Epithelial cell of proximal tubule (primary cell): Measurements from ENCODE around the gene MRFAP1L1. TPM values are rescaled to one million over a fixed set of nuclear protein-coding genes. Genes with fewer than 3 reads are reported as not detected.
"Not testable (repeated sequence)": the region's sequence is repeated elsewhere in the genome, so short reads cannot be mapped to it uniquely, and the experiment has no call there.

Experiments used
- DNase-seq: peaks from one replicate; pipeline ENCODE4 v3.0.0-alpha.2; 2011; ENCODE audit warnings: low read depth
- H3K4me3 ChIP-seq: 2 replicates; pipeline ENCODE4 v1.5.1; 2011; ENCODE audit warnings: low read depth, mild to moderate bottlenecking, low read length
- total RNA-seq: library from RNA; depleted of rRNA; stranded (reverse); fragments of >200 nt; gene quantifications from 2 replicates; pipeline ENCODE4 v1.2.3, GENCODE V29; 2015
- TF ChIP-seq, protein P1 (sequence below): conservative IDR thresholded peaks from 2 replicates; pipeline ENCODE4 v1.5.1; 2012; ENCODE audit warnings: low read depth, mild to moderate bottlenecking, low read length

MRFAP1L1 gene
- total RNA-seq, 1 donor from 2014 or later = 49.1 TPM

DNA sequence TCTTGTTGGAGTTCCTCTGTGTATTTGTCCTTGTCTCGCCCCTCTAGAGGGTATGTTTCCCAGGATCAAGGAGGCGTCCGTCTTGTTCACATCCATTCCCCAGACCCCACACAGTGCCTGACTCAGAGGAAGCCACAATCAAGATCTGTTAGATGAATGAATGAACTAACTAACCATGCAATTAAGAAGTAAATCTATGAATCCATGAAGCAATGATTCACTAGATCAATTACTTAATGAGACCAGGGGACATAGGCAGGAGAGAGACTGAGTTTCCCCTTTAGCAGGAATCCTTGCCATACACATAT, 18.2 kb upstream of the MRFAP1L1 start:
- no peak for DNase-seq
- TF ChIP-seq, protein P1, sequence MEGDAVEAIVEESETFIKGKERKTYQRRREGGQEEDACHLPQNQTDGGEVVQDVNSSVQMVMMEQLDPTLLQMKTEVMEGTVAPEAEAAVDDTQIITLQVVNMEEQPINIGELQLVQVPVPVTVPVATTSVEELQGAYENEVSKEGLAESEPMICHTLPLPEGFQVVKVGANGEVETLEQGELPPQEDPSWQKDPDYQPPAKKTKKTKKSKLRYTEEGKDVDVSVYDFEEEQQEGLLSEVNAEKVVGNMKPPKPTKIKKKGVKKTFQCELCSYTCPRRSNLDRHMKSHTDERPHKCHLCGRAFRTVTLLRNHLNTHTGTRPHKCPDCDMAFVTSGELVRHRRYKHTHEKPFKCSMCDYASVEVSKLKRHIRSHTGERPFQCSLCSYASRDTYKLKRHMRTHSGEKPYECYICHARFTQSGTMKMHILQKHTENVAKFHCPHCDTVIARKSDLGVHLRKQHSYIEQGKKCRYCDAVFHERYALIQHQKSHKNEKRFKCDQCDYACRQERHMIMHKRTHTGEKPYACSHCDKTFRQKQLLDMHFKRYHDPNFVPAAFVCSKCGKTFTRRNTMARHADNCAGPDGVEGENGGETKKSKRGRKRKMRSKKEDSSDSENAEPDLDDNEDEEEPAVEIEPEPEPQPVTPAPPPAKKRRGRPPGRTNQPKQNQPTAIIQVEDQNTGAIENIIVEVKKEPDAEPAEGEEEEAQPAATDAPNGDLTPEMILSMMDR = no peak
- no peak overlapping the region for H3K4me3 ChIP-seq

DNA sequence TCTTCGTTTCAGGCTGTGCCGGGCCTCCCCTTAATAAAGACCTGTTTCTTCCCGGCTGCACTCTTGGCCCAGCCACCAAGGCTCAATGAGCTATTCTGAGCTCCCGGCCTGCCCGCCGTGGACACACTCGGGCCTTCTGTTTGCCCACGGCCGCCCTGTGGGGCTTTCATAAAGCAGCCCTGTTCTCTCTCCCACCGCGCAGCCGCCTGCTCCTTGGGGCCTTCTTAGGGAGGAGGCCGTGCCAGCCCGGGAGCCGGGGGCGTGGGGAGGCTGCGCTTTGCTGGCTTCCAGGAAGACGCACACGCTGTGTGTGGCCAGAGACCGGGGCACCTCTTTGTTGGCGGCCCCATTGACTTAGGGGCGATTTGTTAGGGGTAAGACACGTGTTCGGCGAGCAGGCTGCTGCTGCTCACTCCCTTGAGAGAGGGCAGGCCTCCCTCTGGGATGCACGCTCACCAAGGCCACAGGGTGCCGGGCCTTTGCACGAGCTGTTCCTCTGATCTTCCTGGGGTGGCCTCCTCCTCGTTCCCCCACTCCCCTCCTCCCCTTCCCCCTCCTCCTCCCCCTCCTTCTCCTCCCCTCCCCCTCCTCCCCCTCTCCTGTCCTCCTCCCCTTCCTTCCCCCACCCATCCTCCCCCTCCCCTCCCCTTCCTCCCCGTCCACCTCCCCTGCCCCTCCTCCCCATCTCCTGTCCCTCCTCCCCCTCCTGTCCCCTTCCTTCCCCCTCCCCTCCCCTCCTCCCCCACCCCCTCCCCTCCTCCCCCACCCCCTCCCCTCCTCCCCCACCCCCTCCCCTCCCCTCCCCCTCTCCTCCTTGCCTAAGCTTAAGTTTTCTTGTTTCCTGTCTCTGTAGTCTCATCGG, 17.6 kb upstream of the MRFAP1L1 start:
- no peak overlapping the region for H3K4me3 ChIP-seq
- TF ChIP-seq, protein P1 = no peak
- DNase-seq = no peak

DNA sequence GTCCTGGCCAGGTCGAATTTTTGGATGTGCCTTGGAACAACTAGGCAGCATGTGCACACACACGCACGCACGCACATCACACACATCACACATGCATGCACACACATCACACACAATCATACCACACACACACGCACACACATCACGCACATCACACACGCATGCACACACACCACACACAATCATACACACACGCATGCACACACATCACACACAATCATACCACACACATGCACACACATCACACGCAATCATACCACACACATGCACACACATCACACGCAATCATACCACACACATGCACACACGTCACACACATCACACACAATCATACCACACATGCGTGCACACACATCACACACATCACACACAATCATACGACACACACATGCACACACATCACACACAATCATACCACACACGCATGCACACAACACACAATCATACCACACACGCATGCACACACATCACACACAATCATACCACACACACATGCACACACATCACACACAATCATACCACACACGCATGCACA, 15.8 kb upstream of the MRFAP1L1 start:
- not testable (repeated sequence) for DNase-seq, H3K4me3 ChIP-seq

DNA sequence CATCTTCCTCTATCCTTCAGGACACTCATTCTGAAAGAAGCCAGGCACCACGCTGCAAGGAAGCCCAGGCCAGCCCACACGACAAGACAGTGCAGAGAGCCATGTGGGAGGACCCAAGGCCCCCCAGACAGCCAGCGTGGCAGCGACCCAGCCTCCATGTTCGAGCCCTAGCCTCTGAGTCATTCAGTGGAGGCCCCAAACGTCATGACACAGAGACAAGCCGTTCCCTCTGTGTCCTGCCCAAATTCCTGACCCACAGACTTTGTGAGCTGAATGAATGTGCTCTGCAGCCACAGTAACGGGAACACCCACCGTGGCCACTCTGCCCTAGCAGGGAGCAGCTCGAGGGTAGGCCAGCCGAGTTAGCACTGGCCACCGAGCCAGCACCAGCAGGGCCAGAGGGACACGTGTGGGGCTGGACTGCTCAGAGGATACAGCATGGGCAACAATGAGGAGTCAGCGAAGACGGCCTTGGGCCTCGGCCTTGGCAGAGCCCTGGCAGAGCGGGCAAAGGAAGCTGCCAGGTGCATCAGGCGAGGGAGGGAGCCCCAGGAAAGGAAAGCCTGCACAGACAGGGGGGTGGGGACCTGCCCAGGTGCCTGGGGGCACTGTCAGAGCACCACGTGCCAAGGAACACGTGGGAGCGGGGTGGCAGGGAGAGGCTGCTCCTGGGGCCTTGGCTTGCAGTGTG, 14.9 kb upstream of the MRFAP1L1 start:
- TF ChIP-seq, protein P1 = no peak
- DNase-seq = no peak
- H3K4me3 ChIP-seq = no peak overlapping the region

DNA sequence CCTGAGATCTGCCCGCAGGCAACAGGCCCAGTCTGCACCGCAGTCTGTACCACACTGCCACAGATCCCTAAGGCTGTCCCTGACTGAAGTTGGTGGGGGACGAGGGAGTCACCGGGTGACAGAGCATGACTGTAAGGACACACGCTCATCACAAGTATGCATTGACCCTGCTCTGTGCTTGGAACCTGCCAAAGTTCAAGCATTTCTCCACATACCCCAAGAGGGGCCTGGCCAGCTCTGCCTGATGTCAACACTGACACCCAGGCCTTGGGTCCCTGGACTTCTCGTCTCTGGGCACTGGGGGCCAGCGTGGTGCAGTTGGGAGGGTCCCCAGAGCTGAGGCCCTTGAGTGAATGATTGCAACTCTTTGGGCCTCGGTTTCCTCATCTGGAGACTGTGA, 14.2 kb upstream of the MRFAP1L1 start:
- TF ChIP-seq, protein P1 = no peak

DNA sequence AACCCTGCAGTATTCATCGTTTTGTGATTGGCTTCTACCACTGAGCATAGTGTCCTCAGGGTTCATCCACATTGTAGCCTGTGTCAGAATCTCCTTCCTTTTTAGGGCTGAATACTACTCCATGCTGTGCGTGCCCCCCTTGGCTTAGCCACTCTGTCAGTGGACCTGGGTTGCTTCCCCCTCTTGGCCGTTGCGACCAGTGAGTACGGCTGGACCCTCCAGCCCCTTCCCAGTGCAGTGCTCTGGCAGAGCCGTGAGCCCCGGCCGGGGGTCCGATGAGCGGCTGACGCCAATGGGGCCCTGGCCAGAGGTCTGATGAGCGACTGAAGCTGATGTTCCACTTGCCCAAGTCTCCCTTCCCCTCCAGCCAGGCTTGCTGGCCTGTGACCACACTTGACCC, 13.2 kb upstream of the MRFAP1L1 start:
- no peak for DNase-seq
- TF ChIP-seq, protein P1 = no peak
- H3K4me3 ChIP-seq = no peak overlapping the region

More for the DNA sequence above, 14.2 kb upstream of the MRFAP1L1 start:
- DNase-seq = no peak
- H3K4me3 ChIP-seq = no peak overlapping the region

DNA sequence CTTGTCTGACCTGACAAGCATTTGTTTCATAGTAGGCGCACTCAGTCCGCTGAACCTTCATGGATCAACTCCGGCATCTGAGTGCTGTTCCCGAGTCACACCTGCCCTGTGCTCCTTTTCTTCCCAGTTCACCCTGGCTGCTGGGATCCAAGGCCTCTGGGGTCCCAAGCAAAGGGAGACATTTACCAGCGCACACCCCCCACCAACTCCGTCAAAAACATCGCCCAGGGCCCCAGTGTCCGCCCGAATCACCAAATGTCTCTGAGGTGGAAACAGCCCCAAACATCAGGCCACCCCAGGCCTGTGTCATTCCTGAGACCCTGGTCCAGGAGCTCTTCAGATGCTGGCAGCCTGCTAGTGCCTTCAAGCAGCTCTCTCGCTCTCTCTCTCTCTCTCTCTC, 11.5 kb upstream of the MRFAP1L1 start:
- no peak for DNase-seq
- H3K4me3 ChIP-seq = no peak overlapping the region
- TF ChIP-seq, protein P1 = no peak
